GM18517 (cell line): Measurements from ENCODE around the gene RTN4RL2.

Source experiments
- ATAC-seq: cut with Tn5 transposase; IDR thresholded peaks from one replicate; pipeline ENCODE4 v1.9.1; 2021; ENCODE audit warnings: mild to moderate bottlenecking, moderate library complexity; ENCODE audit not compliant: unreplicated experiment

The RTN4RL2 gene

GRCh38 chr11:57523419-57523818, 63.1 kb downstream of the RTN4RL2 start:
- no peak for ATAC-seq
